GM13977 (cell line): Measurements from ENCODE around the gene EFEMP1.

Experiments used
- DNase-seq: peaks from one replicate; pipeline ENCODE4 v3.0.0; 2012; ENCODE audit warnings: low spot score
- CTCF ChIP-seq: IDR thresholded peaks from 2 replicates; pipeline ENCODE4 v1.5.1; 2012; ENCODE audit warnings: mild to moderate bottlenecking, control low read depth; ENCODE audit not compliant: insufficient read depth; ENCODE audit errors: extremely low read depth, missing control alignments
- in situ Hi-C: fragments of 300-500 bp; cut with MboI; formaldehyde crosslinking; loops from one replicate; pipeline ENCODE4 v1.12.0; 2022; ENCODE audit warnings: low sequenced_read_pairs, low pct_unique_long_range_greater_than_20kb, mixed read lengths, inconsistent platforms; ENCODE audit not compliant: unreplicated experiment

EFEMP1 gene

GRCh38 chr2:55846426-55846825, 77.2 kb downstream of the EFEMP1 start:
- in situ Hi-C loops: no loop called here
- no peak for DNase-seq
- TF ChIP-seq CTCF: no peak

DNA sequence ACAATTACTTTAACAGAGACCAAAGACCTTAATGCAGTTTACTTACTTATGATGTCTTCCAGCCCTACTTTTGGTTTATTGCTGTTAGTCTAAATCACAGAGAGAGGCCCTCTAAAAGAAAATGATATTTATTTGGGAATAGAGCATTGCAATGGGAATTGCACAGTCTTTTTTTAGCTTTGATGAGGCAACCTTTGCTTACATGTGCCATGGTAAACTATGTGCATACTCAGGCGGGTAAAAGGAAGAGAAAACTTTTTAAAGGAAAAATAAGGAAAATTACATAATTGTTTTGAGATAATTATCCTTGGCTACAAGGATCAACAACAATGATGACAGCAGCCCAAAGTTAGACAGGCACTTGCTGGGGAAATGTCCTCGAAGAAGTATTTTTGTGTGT, 78.6 kb downstream of the EFEMP1 start:
- in situ Hi-C loops: no loop called here
- no peak for TF ChIP-seq CTCF
- no peak for DNase-seq

- DNase-seq: no peak
- no peak for TF ChIP-seq CTCF
- in situ Hi-C loops: no loop called here
These were observed 79.6 kb downstream of the EFEMP1 start for GRCh38 chr2:55843994-55844345.

DNA sequence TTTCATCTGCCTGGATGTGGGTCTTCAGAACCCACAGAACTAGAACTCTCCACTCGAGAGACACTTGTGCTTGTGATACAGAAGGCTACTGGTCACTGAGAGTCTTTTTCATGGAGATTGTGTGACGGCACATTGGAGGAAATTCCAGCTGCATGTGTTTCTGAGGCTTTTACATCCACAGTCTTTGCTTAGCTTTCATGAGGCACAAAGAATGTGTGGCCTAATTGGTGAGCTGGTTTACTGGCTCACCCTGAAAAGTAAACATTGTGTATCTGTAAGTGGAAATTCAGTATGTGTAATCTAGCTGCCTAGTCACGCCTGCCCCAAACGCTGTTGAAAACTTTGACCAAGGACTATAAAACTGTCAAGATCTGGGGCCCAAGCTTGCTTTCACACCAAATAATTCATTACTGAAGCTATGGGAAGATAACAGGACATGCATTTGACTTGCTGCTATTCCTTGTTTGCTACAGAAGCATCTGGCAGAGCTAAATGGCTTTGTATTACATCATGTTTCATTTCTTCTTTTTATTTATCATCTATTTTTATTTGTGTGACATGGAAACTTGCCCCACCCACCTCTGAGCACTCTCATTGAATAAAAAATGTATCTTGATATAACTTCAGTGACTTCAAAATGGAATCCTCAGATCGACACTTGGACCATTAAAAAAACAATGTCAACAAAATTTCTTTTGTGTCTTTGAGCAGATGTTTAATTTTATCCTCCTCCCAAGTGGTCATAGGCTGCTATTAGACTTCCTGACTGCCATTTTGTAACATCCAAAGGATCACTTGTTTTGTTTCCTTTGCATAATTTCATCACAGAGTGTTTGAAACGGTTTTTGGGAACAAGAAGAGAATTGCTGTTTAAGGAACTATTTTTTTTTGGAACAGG, 80.2 kb downstream of the EFEMP1 start:
- in situ Hi-C loops: no loop called here
- TF ChIP-seq CTCF: no peak
- DNase-seq: no peak

GRCh38 chr2:55842046-55842445, 81.5 kb downstream of the EFEMP1 start:
- no peak for TF ChIP-seq CTCF
- in situ Hi-C loops: no loop called here
- no peak for DNase-seq

DNA sequence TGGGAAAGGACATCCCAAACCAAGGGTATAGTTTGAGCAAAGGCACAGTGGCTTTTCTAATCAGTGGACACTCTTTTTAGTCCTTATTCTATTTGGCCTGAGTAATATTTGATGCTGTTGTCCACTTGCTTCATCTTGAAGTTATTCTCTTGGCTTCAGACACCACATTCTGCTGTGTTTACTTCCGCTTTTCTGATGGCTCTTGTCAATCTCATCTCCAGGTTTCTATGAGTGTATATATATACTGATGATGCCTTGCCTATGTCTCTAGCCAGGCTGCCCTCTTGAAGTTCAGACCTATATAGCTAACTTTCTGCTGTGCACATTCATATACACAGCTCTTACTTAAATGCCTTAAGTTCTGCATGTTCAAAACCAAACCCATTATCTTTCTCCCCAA, 83.1 kb downstream of the EFEMP1 start:
- DNase-seq: no peak

More for the DNA sequence above, 83.1 kb downstream of the EFEMP1 start:
- TF ChIP-seq CTCF: no peak
- in situ Hi-C loops: no loop called here
